Measurements from ENCODE around the gene ANP32E. TPM values are rescaled to one million over a fixed set of nuclear protein-coding genes. Genes with fewer than 3 reads are reported as not detected.
A peak's percentile ranks its signal among the peaks of the same experiment; 100 is the strongest.

The ANP32E gene
- total and polyA plus RNA-seq, 9 of the 15 experiments (the other 6 are each of a cell fraction or from before 2014, with no cell fraction given), result 60.4 to 197 (median 104) TPM

GRCh38 chr1:150262388-150263320 is 26.7 kb upstream of the ANP32E start (continued):
- TF ChIP-seq CHD7 (IDR thresholded peaks at IDR 0.05; ENCODE audit: low read depth, low read length), result no peak
- TF ChIP-seq NR2C1 (IDR thresholded peaks at IDR 0.05), result no peak
- TF ChIP-seq NR2C1 (tag; IDR thresholded peaks at IDR 0.05), result no peak
- TF ChIP-seq POLR2A (conservative IDR thresholded peaks at IDR 0.05), result 0 out of 2 replicates have a peak, but pooled peaks have one; percentile 25
- TF ChIP-seq, protein P1, sequence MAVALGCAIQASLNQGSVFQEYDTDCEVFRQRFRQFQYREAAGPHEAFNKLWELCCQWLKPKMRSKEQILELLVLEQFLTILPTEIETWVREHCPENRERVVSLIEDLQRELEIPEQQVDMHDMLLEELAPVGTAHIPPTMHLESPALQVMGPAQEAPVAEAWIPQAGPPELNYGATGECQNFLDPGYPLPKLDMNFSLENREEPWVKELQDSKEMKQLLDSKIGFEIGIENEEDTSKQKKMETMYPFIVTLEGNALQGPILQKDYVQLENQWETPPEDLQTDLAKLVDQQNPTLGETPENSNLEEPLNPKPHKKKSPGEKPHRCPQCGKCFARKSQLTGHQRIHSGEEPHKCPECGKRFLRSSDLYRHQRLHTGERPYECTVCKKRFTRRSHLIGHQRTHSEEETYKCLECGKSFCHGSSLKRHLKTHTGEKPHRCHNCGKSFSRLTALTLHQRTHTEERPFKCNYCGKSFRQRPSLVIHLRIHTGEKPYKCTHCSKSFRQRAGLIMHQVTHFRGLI (CRISPR knock-in tag; IDR thresholded peaks at IDR 0.05), result no peak
- no peak for TF ChIP-seq ZNF778 (CRISPR knock-in tag; IDR thresholded peaks at IDR 0.05)
- TF ChIP-seq, protein P2, sequence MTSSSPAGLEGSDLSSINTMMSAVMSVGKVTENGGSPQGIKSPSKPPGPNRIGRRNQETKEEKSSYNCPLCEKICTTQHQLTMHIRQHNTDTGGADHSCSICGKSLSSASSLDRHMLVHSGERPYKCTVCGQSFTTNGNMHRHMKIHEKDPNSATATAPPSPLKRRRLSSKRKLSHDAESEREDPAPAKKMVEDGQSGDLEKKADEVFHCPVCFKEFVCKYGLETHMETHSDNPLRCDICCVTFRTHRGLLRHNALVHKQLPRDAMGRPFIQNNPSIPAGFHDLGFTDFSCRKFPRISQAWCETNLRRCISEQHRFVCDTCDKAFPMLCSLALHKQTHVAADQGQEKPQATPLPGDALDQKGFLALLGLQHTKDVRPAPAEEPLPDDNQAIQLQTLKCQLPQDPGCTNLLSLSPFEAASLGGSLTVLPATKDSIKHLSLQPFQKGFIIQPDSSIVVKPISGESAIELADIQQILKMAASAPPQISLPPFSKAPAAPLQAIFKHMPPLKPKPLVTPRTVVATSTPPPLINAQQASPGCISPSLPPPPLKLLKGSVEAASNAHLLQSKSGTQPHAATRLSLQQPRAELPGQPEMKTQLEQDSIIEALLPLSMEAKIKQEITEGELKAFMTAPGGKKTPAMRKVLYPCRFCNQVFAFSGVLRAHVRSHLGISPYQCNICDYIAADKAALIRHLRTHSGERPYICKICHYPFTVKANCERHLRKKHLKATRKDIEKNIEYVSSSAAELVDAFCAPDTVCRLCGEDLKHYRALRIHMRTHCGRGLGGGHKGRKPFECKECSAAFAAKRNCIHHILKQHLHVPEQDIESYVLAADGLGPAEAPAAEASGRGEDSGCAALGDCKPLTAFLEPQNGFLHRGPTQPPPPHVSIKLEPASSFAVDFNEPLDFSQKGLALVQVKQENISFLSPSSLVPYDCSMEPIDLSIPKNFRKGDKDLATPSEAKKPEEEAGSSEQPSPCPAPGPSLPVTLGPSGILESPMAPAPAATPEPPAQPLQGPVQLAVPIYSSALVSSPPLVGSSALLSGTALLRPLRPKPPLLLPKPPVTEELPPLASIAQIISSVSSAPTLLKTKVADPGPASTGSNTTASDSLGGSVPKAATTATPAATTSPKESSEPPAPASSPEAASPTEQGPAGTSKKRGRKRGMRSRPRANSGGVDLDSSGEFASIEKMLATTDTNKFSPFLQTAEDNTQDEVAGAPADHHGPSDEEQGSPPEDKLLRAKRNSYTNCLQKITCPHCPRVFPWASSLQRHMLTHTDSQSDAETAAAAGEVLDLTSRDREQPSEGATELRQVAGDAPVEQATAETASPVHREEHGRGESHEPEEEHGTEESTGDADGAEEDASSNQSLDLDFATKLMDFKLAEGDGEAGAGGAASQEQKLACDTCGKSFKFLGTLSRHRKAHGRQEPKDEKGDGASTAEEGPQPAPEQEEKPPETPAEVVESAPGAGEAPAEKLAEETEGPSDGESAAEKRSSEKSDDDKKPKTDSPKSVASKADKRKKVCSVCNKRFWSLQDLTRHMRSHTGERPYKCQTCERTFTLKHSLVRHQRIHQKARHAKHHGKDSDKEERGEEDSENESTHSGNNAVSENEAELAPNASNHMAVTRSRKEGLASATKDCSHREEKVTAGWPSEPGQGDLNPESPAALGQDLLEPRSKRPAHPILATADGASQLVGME (CRISPR knock-in tag; IDR thresholded peaks at IDR 0.05), result no peak

Measured in K562 (cell line).